ENCODE data around the gene GIMAP1.
"Not testable (repeated sequence)": the region's sequence is repeated elsewhere in the genome, so short reads cannot be mapped to it uniquely, and the experiment has no call there.

GIMAP1 gene

GRCh38 chr7:150716368-150716767, at the start of gene GIMAP1:
TSS of gene GIMAP1 (plus strand) at chr7:150716613. CDS start at chr7:150719048, 2,435 bp downstream.
- DNase-seq (ENCODE audit: extremely low spot score): no peak
- no peak for TF ChIP-seq PKNOX1 (IDR thresholded peaks at IDR 0.05)
- no peak for TF ChIP-seq SP1 (IDR thresholded peaks at IDR 0.05)
- TF ChIP-seq FOXM1 (IDR thresholded peaks at IDR 0.05; ENCODE audit: borderline replicate concordance): no peak
- TF ChIP-seq SUZ12 (IDR thresholded peaks at IDR 0.05): no peak
- TF ChIP-seq L3MBTL2 (conservative IDR thresholded peaks at IDR 0.05): no peak
- no peak for TF ChIP-seq HDGF (IDR thresholded peaks at IDR 0.05; ENCODE audit: borderline replicate concordance)
- TF ChIP-seq ARNT (IDR thresholded peaks at IDR 0.05): no peak
- TF ChIP-seq LEF1 (IDR thresholded peaks at IDR 0.05; ENCODE audit: borderline replicate concordance): no peak
- no peak for TF ChIP-seq NFRKB (IDR thresholded peaks at IDR 0.05)
- no peak for TF ChIP-seq FOXA1 (IDR thresholded peaks at IDR 0.05)
- TF ChIP-seq ZNF384 (IDR thresholded peaks at IDR 0.05): no peak
- TF ChIP-seq FOXK2 (IDR thresholded peaks at IDR 0.05): no peak
- TF ChIP-seq CTBP1 (IDR thresholded peaks at IDR 0.05; ENCODE audit: borderline replicate concordance): no peak
- no peak for TF ChIP-seq TARDBP (IDR thresholded peaks at IDR 0.05)
- TF ChIP-seq ELF4 (IDR thresholded peaks at IDR 0.05): no peak
- TF ChIP-seq BHLHE40 (IDR thresholded peaks at IDR 0.05; ENCODE audit: borderline replicate concordance): no peak
- CTCF ChIA-PET: interaction anchor here (0.6 kb wide), 1 partner anchor 38 kb away, joined by 3 read pairs; no protein-coding TSS in a partner anchor
- POLR2A ChIA-PET: no interaction called here

- DNase-seq (ENCODE audit: extremely low spot score): no peak
- no peak for TF ChIP-seq BHLHE40 (IDR thresholded peaks at IDR 0.05; ENCODE audit: borderline replicate concordance)
- no peak for TF ChIP-seq SP1 (IDR thresholded peaks at IDR 0.05)
- CTCF ChIA-PET: no interaction called here
- POLR2A ChIA-PET: no interaction called here
These were observed 47.9 kb upstream of the GIMAP1 start for GRCh38 chr7:150668472-150668911.

- TF ChIP-seq NFRKB (IDR thresholded peaks at IDR 0.05) (no peak), ELF4 (IDR thresholded peaks at IDR 0.05) (no peak), ARNT (IDR thresholded peaks at IDR 0.05) (no peak), ZNF384 (IDR thresholded peaks at IDR 0.05) (no peak), PKNOX1 (IDR thresholded peaks at IDR 0.05) (no peak), BHLHE40 (IDR thresholded peaks at IDR 0.05; ENCODE audit: borderline replicate concordance) (no peak), CTBP1 (IDR thresholded peaks at IDR 0.05; ENCODE audit: borderline replicate concordance) (no peak)
- CTCF ChIA-PET: no interaction called here
- no peak for DNase-seq (ENCODE audit: extremely low spot score)
- POLR2A ChIA-PET: no interaction called here
These were observed 47.4 kb upstream of the GIMAP1 start for GRCh38 chr7:150668977-150669376.

- POLR2A ChIA-PET; DNase-seq (ENCODE audit: extremely low spot score); CTCF ChIA-PET: not testable (repeated sequence)
These were observed 44.4 kb upstream of the GIMAP1 start for GRCh38 chr7:150671798-150672585.

- TF ChIP-seq TARDBP (IDR thresholded peaks at IDR 0.05) (no peak), CTBP1 (IDR thresholded peaks at IDR 0.05; ENCODE audit: borderline replicate concordance) (no peak), LEF1 (IDR thresholded peaks at IDR 0.05; ENCODE audit: borderline replicate concordance) (no peak), ELF4 (IDR thresholded peaks at IDR 0.05) (no peak), L3MBTL2 (conservative IDR thresholded peaks at IDR 0.05) (no peak), ZNF384 (IDR thresholded peaks at IDR 0.05) (no peak), SP1 (IDR thresholded peaks at IDR 0.05) (no peak), ARNT (IDR thresholded peaks at IDR 0.05) (no peak), BHLHE40 (IDR thresholded peaks at IDR 0.05; ENCODE audit: borderline replicate concordance) (no peak), FOXK2 (IDR thresholded peaks at IDR 0.05) (no peak)
- ChIA-PET CTCF (no interaction called here), POLR2A (no interaction called here)
- DNase-seq (ENCODE audit: extremely low spot score): no peak
These were observed 40.7 kb upstream of the GIMAP1 start for GRCh38 chr7:150675714-150676113.

- DNase-seq (ENCODE audit: extremely low spot score); POLR2A ChIA-PET; CTCF ChIA-PET: not testable (repeated sequence)
These were observed 40.1 kb upstream of the GIMAP1 start for GRCh38 chr7:150676276-150676675.

- POLR2A ChIA-PET; DNase-seq (ENCODE audit: extremely low spot score); CTCF ChIA-PET: not testable (repeated sequence)
These were observed 39.6 kb upstream of the GIMAP1 start for GRCh38 chr7:150676854-150677253.

GRCh38 chr7:150678601-150679000, 37.8 kb upstream of the GIMAP1 start:
- DNase-seq (ENCODE audit: extremely low spot score); POLR2A ChIA-PET; CTCF ChIA-PET: not testable (repeated sequence)

GRCh38 chr7:150680364-150680763, 36.0 kb upstream of the GIMAP1 start:
- POLR2A ChIA-PET: not testable (repeated sequence)

More at GRCh38 chr7:150680364-150680763, 36.0 kb upstream of the GIMAP1 start:
- DNase-seq (ENCODE audit: extremely low spot score); CTCF ChIA-PET: not testable (repeated sequence)

Measured in HEK293T (cell line).